NCI-H1105 treated with DMSO at 0.1 percent for 48 hours (cell line): ENCODE results near the gene PIMREG.
A peak's percentile ranks its signal among the peaks of the same experiment; 100 is the strongest.
"Not testable (repeated sequence)": the region's sequence is repeated elsewhere in the genome, so short reads cannot be mapped to it uniquely, and the experiment has no call there.

Experiments used
- DNase-seq: peaks from one replicate; lab custom pipeline; 2025; lab: John Stamatoyannopoulos, UW

PIMREG gene

DNA sequence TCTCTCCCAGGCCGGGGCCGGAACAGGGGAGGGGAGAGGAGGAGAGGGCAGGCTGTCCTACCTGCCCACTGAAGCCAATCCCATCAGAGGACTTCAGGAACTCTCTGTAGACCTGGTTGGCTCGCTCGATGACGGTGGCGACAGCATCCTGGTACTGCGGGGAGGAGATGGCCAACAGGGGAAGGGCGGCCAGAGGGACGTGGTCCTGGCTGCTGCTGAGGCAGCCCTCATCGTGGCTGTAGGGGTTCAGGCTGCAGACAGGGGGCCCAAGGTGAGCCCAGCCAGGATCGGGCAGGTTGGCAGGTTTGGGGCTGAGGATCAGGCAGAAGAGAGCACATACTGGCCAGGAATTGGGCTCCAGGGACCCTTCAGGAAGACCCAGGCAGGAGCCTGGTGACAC, 34.2 kb downstream of the PIMREG start:
- DNase-seq = no peak

DNA sequence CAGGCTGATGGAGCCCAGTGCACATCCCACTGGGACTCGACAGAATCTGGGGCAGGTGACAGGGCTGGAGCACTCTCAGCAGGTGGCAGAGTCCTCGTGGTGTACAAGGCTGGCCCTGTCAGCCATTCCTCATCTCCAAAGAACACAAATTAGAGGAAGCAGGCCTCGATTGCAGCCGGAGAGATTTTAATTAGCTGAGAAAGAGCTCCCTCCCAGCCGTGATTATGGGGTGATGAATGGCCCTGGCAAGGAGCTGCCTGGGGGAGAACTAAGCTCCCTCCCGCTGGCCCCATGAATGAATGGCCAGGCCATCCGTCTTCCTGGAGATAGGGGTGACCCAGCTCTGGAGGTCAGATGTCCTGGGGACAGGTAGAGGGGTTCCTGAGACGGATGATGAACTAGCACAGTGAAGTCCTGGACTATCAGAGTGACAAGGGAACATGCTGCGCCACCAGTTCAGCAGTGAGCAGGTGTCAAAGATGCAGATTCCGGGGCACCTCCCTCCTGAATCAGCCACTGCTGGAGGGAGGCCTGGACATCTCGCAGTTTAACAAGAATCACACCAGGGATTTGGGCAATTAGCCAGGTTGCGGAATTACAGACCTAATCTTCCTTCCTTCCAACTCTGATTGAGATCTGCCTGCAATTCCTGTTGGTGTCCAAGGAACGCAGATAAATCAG, 35.5 kb downstream of the PIMREG start:
- DNase-seq = no peak

DNA sequence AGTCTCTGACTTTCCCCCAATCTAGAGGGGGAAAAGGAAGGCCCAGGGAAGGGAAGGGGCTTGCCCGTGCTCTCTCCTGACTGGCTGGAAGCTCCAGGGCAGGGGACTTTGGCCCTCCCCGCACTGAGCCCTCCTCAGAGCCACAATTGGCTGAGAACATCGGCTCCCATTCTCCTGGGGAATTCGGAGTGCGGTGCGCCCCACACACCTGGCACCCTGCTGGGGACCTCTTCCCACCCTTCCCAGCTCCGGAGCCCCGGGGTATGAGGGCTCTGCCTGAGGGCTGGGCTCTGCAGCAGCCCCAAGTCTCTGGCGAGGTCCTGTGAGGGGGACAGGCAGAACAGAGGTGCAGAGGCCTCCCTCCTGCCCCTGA, 36.0 kb downstream of the PIMREG start:
- DNase-seq = no peak

GRCh38 chr17:6482105-6482455, 37.8 kb downstream of the PIMREG start:
- DNase-seq = no peak

DNA sequence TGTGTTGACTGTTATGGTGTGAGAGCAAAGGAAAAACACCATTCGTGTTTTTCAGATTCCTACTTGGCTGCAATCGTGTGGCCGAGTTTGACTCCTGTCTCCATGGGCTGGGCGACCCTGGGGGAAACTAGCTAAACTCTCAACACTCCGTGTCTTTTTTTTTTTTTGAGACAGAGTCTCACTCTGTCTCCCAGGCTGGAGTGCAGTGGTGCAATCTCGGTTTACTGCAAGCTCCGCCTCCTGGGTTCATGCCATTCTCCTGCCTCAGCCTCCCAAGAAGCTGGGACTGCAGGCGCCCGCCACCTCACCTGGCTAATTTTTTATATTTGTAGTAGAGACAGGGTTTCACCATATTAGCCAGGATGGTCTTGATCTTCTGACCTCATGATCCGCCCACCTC, 38.5 kb downstream of the PIMREG start:
- DNase-seq = not testable (repeated sequence)

- no peak for DNase-seq
Measured at GRCh38 chr17:6483507-6483906, 39.3 kb downstream of the PIMREG start.

DNA sequence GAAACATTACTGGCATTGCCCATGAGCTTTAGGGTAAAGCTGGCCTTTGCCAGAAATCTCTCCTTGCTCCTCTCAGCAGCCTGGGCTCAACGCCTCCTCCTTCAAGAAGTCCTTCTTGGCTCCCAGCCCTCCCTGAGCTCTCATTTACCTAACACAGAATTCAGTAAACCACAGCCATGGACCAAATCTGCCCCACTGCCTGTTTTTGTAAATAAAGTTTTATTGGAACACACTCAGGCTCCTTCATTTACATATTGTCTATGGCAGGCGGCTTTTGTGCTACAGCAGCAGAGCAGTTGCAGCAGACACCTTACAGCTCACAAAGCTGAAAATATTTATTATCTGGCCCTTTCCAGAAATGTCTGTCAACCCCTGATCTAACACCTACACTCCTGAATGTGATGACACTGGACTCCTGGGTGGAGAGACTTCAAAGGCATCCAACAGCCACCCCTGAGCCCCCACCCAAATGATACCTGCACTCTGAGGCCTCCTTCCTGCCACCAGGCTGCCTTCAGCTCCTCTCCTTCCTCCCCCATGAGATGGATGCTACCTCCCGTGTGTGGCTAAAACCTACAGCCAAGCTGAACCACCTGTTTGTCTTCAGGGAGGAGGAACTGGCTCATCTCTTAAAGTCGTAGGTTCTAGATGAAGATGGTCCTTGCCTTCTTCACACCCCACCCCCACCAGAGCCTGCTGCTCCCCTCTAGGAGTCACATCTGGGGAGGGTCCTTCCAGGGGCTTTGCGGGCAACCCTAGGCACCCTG, 41.6 kb downstream of the PIMREG start:
- DNase-seq = no peak

GRCh38 chr17:6487251-6488007, 43.2 kb downstream of the PIMREG start:
- DNase-seq = peak; percentile 28

DNA sequence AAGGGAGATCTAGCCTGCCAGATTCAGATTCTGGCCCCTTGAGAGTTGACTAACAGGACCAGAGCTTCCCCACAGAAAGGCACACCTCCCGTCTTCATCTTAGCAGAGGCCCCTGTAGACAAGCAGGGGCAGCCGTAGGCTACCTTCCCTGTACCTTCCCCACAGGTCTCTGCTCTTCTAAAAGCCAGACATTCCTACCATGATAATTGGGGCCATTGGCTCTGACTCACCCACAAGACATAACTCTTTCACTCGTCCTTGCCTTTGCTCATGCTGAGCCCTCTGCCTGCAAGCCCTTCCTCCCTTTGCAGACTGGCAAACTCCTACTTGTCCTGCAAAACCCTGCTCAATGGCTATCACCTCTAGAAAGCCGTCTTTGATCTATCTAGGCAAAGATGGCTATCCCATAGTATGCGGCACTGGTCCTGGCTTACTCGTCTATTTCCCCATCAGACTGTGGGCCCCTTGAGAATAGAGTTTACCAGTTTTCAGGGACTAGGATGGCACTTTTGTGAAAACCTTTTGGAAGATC, 43.8 kb downstream of the PIMREG start:
- no peak for DNase-seq

GRCh38 chr17:6489016-6489550, 44.8 kb downstream of the PIMREG start:
- DNase-seq = no peak

GRCh38 chr17:6491071-6491700, 46.9 kb downstream of the PIMREG start:
- DNase-seq = no peak

DNA sequence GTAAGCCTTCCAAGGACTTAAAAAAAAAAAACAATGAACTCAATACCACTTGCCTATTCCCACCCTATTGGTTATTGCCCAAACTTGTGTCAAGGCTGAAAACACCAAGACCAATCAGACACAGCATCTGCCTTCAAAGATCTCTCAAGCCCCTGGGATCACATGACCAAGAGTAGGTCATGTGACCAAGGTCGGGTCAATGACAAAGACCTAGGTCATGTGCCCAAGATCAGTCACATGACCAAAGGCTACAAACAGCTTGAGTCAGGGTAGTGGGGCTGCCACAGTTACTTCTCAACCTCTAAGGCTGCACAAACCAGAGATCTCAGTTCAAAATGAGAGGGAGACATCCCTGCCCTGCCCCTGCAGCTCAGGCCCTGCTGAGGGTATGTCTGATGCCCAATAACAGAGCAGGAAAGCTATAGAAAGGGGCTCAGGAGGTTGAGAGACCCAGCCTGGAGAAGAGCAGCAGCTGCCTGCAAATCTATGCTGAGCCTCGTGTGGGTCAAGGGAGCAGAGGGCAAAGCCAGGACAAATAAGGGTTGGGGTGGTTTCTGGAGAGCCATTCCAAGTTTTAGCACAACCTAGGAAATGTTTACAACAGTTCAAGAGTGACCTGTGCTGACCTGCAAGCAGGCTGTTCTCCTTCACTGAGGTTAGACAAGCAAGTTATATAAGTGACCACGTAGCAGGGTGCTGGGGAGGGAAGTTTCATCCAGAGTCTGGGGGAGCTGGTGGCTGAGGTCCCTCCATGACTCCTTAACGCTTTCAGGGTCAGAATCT, 48.8 kb downstream of the PIMREG start:
- DNase-seq = no peak

DNA sequence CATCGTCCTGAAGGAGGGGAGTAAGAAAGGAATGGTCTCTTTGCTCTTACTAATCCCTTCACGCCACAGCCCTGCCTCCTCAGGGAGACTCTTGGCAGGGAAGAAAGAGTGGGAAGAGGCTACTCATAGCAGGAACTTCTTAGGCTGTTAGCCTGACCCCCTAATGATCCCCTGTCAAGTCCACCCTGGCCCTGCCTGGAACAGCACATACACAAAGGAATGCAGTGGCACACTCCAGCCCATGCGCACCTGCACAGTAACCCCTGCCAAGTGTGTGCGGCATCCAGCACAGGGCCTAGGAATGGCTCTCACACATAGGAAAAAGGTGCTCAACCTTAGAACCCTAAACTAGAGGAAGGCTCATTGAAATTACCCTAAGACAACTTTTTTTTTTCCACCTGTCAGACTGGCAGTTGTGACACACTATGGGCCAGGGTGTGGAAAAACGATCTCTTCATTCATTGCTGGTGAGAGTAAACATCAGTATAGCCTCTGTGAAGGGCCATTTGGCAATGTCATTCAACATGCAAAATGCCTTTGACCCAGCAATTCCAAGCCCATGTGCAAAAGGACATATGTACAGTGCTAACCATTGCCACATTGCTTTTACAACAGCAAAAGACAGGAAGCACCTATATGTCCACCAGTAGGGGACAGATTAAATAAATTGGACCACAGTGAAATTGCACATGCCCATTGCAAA, 50.1 kb downstream of the PIMREG start:
- DNase-seq = no peak

- no peak for DNase-seq
Measured at GRCh38 chr17:6495450-6496115, 51.3 kb downstream of the PIMREG start.

DNA sequence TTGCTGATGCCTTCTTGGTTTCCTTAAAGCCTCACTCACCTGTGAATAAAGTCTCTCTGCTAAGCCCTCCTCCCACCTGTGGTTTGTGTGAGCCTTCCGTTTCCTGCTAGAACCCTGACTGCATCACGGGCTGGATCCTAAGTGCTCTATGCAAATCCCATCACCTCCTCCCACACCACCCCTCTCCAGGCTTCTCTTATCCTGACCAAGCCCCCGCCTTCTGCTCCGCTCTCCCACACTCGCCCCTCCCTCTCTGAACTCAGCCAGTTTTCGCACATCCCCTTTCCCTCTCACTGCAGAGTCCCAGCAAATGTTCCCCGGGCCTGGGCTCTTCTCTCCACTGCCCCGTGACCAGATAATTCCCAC, 51.8 kb downstream of the PIMREG start:
- DNase-seq = no peak

- no peak for DNase-seq
Measured at GRCh38 chr17:6496640-6497441, 52.6 kb downstream of the PIMREG start.

- DNase-seq = no peak
Measured at GRCh38 chr17:6497496-6498221, 53.4 kb downstream of the PIMREG start.

DNA sequence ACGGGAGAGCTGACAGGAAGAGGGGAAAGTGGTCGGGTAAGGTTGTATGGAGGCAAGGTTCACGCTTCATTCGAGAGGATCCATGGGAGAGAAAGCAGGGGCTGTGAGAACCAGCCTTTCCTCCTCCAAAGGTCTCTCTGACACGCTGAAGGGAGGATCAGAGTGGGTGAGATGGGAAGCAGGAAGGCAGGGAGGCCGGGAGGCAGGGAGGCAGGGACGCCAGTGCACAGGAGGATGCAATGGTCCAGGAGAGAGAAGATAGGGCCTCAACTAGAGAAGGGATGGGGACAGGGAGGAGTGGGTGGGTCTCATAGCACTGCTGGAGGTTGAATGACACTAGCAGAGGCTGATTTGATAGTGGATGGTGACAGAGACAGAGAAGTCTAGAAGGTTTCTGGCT, 54.1 kb downstream of the PIMREG start:
- DNase-seq = no peak
